ENCODE measurements around the gene DUSP2.

GRCh38 chr2:96175951-96176350 lies 30.7 kb upstream of the DUSP2 start:
- TF ChIP-seq CTCF (IDR thresholded peaks at IDR 0.05), result no peak
- TF ChIP-seq EP300 (IDR thresholded peaks at IDR 0.05), result no peak
